Stimulated activated naive CD8-positive, alpha-beta T cell treated with anti-CD3 and anti-CD28 coated beads, Interleukin-15, Interleukin-2, amounts not matched to agents 100 ng/mL and 50 ng/mL, for 24 hours (primary cell): ENCODE data around the gene EVPL.
"Not testable (repeated sequence)": the region's sequence is repeated elsewhere in the genome, so short reads cannot be mapped to it uniquely, and the experiment has no call there.

Source experiments
- H3K27ac Mint-ChIP-seq: one replicate; pipeline ENCODE4 v1.8.0; 2021; ENCODE audit warnings: mild to moderate bottlenecking, mixed read lengths
- H3K27me3 Mint-ChIP-seq: one replicate; pipeline ENCODE4 v1.8.0; 2021; ENCODE audit warnings: mixed read lengths
- H3K36me3 Mint-ChIP-seq: one replicate; pipeline ENCODE4 v1.8.0; 2021; ENCODE audit warnings: low read depth, mixed read lengths
- H3K4me1 Mint-ChIP-seq: one replicate; pipeline ENCODE4 v1.8.0; 2021; ENCODE audit warnings: low read depth, mixed read lengths
- H3K4me3 Mint-ChIP-seq: one replicate; pipeline ENCODE4 v1.8.0; 2021; ENCODE audit warnings: mild to moderate bottlenecking, mixed read lengths
- H3K9me3 Mint-ChIP-seq: one replicate; pipeline ENCODE4 v1.8.0; 2021; ENCODE audit warnings: mixed read lengths

The EVPL gene

GRCh38 chr17:76051561-76051960 is 24.5 kb upstream of the EVPL start:
- H3K9me3 Mint-ChIP-seq: no peaks in the 10 kb centered on the region
- H3K4me1 Mint-ChIP-seq: peaks cover 26% of the 10 kb centered on the region
- H3K36me3 Mint-ChIP-seq: peaks cover 62% of the 10 kb centered on the region
- peak overlapping the region; percentile 57 for H3K27ac Mint-ChIP-seq
- no peaks in the 10 kb centered on the region for H3K27me3 Mint-ChIP-seq
- no peak overlapping the region for H3K4me3 Mint-ChIP-seq

- Mint-ChIP-seq H3K4me3 (no peak overlapping the region), H3K9me3 (no peaks in the 10 kb centered on the region), H3K36me3 (peaks cover 62% of the 10 kb centered on the region), H3K27me3 (no peaks in the 10 kb centered on the region), H3K4me1 (peaks cover 26% of the 10 kb centered on the region), H3K27ac (peak overlapping the region; percentile 15)
These were observed 23.7 kb upstream of the EVPL start for GRCh38 chr17:76050538-76051467.

- Mint-ChIP-seq H3K27me3 (no peaks in the 10 kb centered on the region), H3K4me1 (peaks cover 26% of the 10 kb centered on the region), H3K36me3 (peaks cover 66% of the 10 kb centered on the region), H3K9me3 (no peaks in the 10 kb centered on the region), H3K27ac (no peak overlapping the region), H3K4me3 (no peak overlapping the region)
These were observed 22.9 kb upstream of the EVPL start for GRCh38 chr17:76049836-76050537.

- Mint-ChIP-seq H3K9me3 (no peaks in the 10 kb centered on the region), H3K27ac (no peak overlapping the region), H3K27me3 (no peaks in the 10 kb centered on the region), H3K4me1 (peaks cover 23% of the 10 kb centered on the region), H3K36me3 (peaks cover 72% of the 10 kb centered on the region), H3K4me3 (no peak overlapping the region)
These were observed 22.1 kb upstream of the EVPL start for GRCh38 chr17:76049239-76049638.

GRCh38 chr17:76048711-76049110 is 21.6 kb upstream of the EVPL start:
- H3K27ac Mint-ChIP-seq: peak overlapping the region; percentile 24
- H3K4me1 Mint-ChIP-seq: peaks cover 18% of the 10 kb centered on the region
- H3K27me3 Mint-ChIP-seq: no peaks in the 10 kb centered on the region
- no peak overlapping the region for H3K4me3 Mint-ChIP-seq
- H3K36me3 Mint-ChIP-seq: peaks cover 72% of the 10 kb centered on the region
- no peaks in the 10 kb centered on the region for H3K9me3 Mint-ChIP-seq

GRCh38 chr17:76048025-76048605 is 21.0 kb upstream of the EVPL start:
- Mint-ChIP-seq H3K4me1 (peaks cover 12% of the 10 kb centered on the region), H3K4me3 (no peak overlapping the region), H3K27ac (no peak overlapping the region), H3K36me3 (peaks cover 70% of the 10 kb centered on the region), H3K27me3 (no peaks in the 10 kb centered on the region), H3K9me3 (no peaks in the 10 kb centered on the region)

- Mint-ChIP-seq H3K4me3 (no peak overlapping the region), H3K36me3 (peaks cover 69% of the 10 kb centered on the region), H3K27ac (no peak overlapping the region), H3K9me3 (no peaks in the 10 kb centered on the region), H3K27me3 (no peaks in the 10 kb centered on the region), H3K4me1 (peaks cover 11% of the 10 kb centered on the region)
These were observed 19.0 kb upstream of the EVPL start for GRCh38 chr17:76046064-76046463.

GRCh38 chr17:76044475-76045007 is 17.4 kb upstream of the EVPL start:
- not testable (repeated sequence) for H3K27me3 Mint-ChIP-seq, H3K4me1 Mint-ChIP-seq, H3K4me3 Mint-ChIP-seq, H3K27ac Mint-ChIP-seq, H3K9me3 Mint-ChIP-seq
- H3K36me3 Mint-ChIP-seq: peaks cover 68% of the 10 kb centered on the region

GRCh38 chr17:76042868-76043267 is 15.8 kb upstream of the EVPL start:
- not testable (repeated sequence) for H3K9me3 Mint-ChIP-seq, H3K4me1 Mint-ChIP-seq, H3K27me3 Mint-ChIP-seq, H3K27ac Mint-ChIP-seq, H3K4me3 Mint-ChIP-seq
- H3K36me3 Mint-ChIP-seq: peaks cover 67% of the 10 kb centered on the region

GRCh38 chr17:76040376-76040775 is 13.3 kb upstream of the EVPL start:
- H3K27ac Mint-ChIP-seq: no peak overlapping the region
- no peaks in the 10 kb centered on the region for H3K27me3 Mint-ChIP-seq
- no peaks in the 10 kb centered on the region for H3K9me3 Mint-ChIP-seq
- H3K4me1 Mint-ChIP-seq: no peaks in the 10 kb centered on the region
- H3K4me3 Mint-ChIP-seq: no peak overlapping the region
- peaks cover 58% of the 10 kb centered on the region for H3K36me3 Mint-ChIP-seq

GRCh38 chr17:76039121-76039520 is 12.0 kb upstream of the EVPL start:
- peaks cover 45% of the 10 kb centered on the region for H3K36me3 Mint-ChIP-seq
- H3K4me1 Mint-ChIP-seq: peaks cover 6% of the 10 kb centered on the region
- no peaks in the 10 kb centered on the region for H3K9me3 Mint-ChIP-seq
- H3K4me3 Mint-ChIP-seq: no peak overlapping the region
- H3K27ac Mint-ChIP-seq: no peak overlapping the region
- H3K27me3 Mint-ChIP-seq: no peaks in the 10 kb centered on the region

GRCh38 chr17:76038050-76038449 is 10.9 kb upstream of the EVPL start:
- Mint-ChIP-seq H3K27me3 (no peaks in the 10 kb centered on the region), H3K4me1 (peaks cover 6% of the 10 kb centered on the region), H3K4me3 (no peak overlapping the region), H3K27ac (no peak overlapping the region), H3K9me3 (no peaks in the 10 kb centered on the region), H3K36me3 (peaks cover 38% of the 10 kb centered on the region)

GRCh38 chr17:76036497-76037261 is 9.6 kb upstream of the EVPL start:
- Mint-ChIP-seq H3K27ac (peak overlapping the region; percentile 33), H3K4me3 (no peak overlapping the region), H3K9me3 (no peaks in the 10 kb centered on the region), H3K36me3 (peaks cover 31% of the 10 kb centered on the region), H3K27me3 (no peaks in the 10 kb centered on the region), H3K4me1 (peaks cover 6% of the 10 kb centered on the region)
